T-cell (primary cell): ENCODE measurements around the gene FCHSD2. TPM values are rescaled to one million over a fixed set of nuclear protein-coding genes. Genes with fewer than 3 reads are reported as not detected.

Experiments used
- ATAC-seq, 4 experiments: fragments of 200-7000 bp in 3 of 4; fragments of 150-1000 bp in 1 of 4; cut with Tn5 transposase; replicated peaks in 1 of 4; 1 replicate in 3 of 4; 2 replicates in 1 of 4; pipeline ENCODE4 v1.10.0; 2021; ENCODE audit warnings: moderate library complexity in 3 of 4, mild to moderate bottlenecking in 2 of 4, moderate number of reproducible peaks in 1 of 4
- CTCF ChIA-PET, 2 donors: fragments of 300-600 bp; sonication (Branson Sonifier 250); formaldehyde crosslinking; loops; one replicate each; lab custom pipeline; 2022; ENCODE audit warnings: antibody characterized with exemption in 2 of 2; lab: Charles Lee
- POLR2A ChIA-PET, 2 donors: fragments of 300-600 bp; sonication (Branson Sonifier 250); formaldehyde crosslinking; loops; one replicate each; lab custom pipeline; 2022; ENCODE audit warnings: antibody characterized with exemption in 2 of 2; lab: Charles Lee
- DNase-seq, 35 experiments: peaks; one replicate each; pipeline versions ENCODE4 v3.0.0 to v3.0.0-alpha.2; 2013 to 2023
- H3K27ac ChIP-seq: one replicate; pipeline ENCODE4 v1.5.1; 2013; ENCODE audit warnings: low read length
- H3K27me3 ChIP-seq, 2 experiments: replicated peaks in 1 of 2; 1 replicate in 1 of 2; 2 replicates in 1 of 2; pipeline versions ENCODE4 v1.6.1 to v1.7.0; 2013; ENCODE audit warnings: low read length in 1 of 2, mixed read lengths in 1 of 2; ENCODE audit not compliant: control insufficient read depth in 2 of 2, insufficient read depth in 2 of 2; ENCODE audit errors: extremely low read depth in 1 of 2
- H3K36me3 ChIP-seq, 2 donors: 1 replicate in 1 of 2; 2 replicates in 1 of 2; pipeline versions ENCODE4 v1.6.1 to v1.7.0; 2013; ENCODE audit warnings: low read length in 1 of 2; ENCODE audit not compliant: control insufficient read depth in 2 of 2, insufficient read depth in 1 of 2; ENCODE audit errors: extremely low read depth in 1 of 2
- H3K4me1 ChIP-seq, 2 experiments: 1 replicate in 1 of 2; 2 replicates in 1 of 2; pipeline versions ENCODE4 v1.6.1 to v1.7.0; 2013; ENCODE audit warnings: low read length in 2 of 2, mixed read lengths in 1 of 2; ENCODE audit not compliant: insufficient read depth in 2 of 2, control insufficient read depth in 1 of 2; ENCODE audit errors: extremely low read depth in 1 of 2
- H3K4me3 ChIP-seq, 2 donors: 1 replicate in 1 of 2; 2 replicates in 1 of 2; pipeline versions ENCODE4 v1.5.1 to v1.7.0; 2013; ENCODE audit warnings: mild to moderate bottlenecking in 2 of 2, low read length in 1 of 2, moderate library complexity in 1 of 2; ENCODE audit not compliant: control insufficient read depth in 1 of 2; ENCODE audit errors: extremely low read depth in 1 of 2
- H3K9me3 ChIP-seq: 2 replicates; pipeline ENCODE4 v1.7.0; 2013
- H3K27ac Mint-ChIP-seq, 2 donors: one replicate each; pipeline ENCODE4 v1.8.0; 2020 to 2021; ENCODE audit warnings: mild to moderate bottlenecking in 2 of 2, mixed read lengths in 2 of 2
- H3K27me3 Mint-ChIP-seq, 2 donors: one replicate each; pipeline ENCODE4 v1.8.0; 2021 to 2022; ENCODE audit warnings: mixed read lengths in 2 of 2
- H3K36me3 Mint-ChIP-seq: one replicate; pipeline ENCODE4 v1.8.0; 2021; ENCODE audit warnings: mixed read lengths
- H3K4me1 Mint-ChIP-seq, 3 donors: one replicate each; pipeline ENCODE4 v1.8.0; 2020 to 2022; ENCODE audit warnings: mixed read lengths in 3 of 3, mild to moderate bottlenecking in 1 of 3
- H3K4me3 Mint-ChIP-seq, 3 donors: one replicate each; pipeline ENCODE4 v1.8.0; 2020 to 2022; ENCODE audit warnings: mild to moderate bottlenecking in 3 of 3, mixed read lengths in 3 of 3, moderate library complexity in 3 of 3
- H3K9me3 Mint-ChIP-seq, 3 donors: one replicate each; pipeline ENCODE4 v1.8.0; 2020 to 2022; ENCODE audit warnings: mixed read lengths in 3 of 3
- WGBS: methylation state at CpG from one replicate; pipeline ENCODE4 v1.1.5; 2013; ENCODE audit warnings: missing lambda C conversion rate; ENCODE audit not compliant: insufficient coverage; 5-methylcytosine and 5-hydroxymethylcytosine counted together
- total RNA-seq, 35 experiments: library from RNA in 6 of 35; stranded (reverse) in 6 of 35; fragments of 120-200 nt in 1 of 35; gene quantifications; one replicate each; pipeline versions ENCODE4 v1.2.1 to v1.2.4 and lab custom pipeline; 2013 to 2026

The FCHSD2 gene
- total RNA-seq, 5 donors from 2014 or later (not counting 1 experiment from before 2014, with no cell fraction given) = 37.0 to 53.8 (median 46.3) TPM

GRCh38 chr11:73147771-73148681 lies 5.9 kb upstream of the FCHSD2 start:
- Histone ChIP-seq H3K9me3 (no peaks in the 10 kb centered on the region), H3K36me3 (no peaks in the 10 kb centered on the region), H3K4me3 (no peak overlapping the region), H3K27me3 (no peaks in the 10 kb centered on the region), H3K4me1 (peaks cover 11 to 25% of the 10 kb centered on the region in 2 experiments), H3K27ac (no peak overlapping the region)
- Mint-ChIP-seq H3K4me3 (no peak overlapping the region), H3K9me3 (no peaks in the 10 kb centered on the region), H3K27ac (no peak overlapping the region), H3K36me3 (no peaks in the 10 kb centered on the region), H3K27me3 (no peaks in the 10 kb centered on the region), H3K4me1 (peaks cover 23 to 63% (median 37%) of the 10 kb centered on the region in 3 donors)
- DNase-seq = no peak
- no peak for ATAC-seq
- 89% methylated on average over 7 of the region's 15 CpGs for WGBS
- ChIA-PET CTCF (no interaction called here), POLR2A (no interaction called here)

- ChIA-PET CTCF (no interaction called here), POLR2A (no interaction called here)
- no peak overlapping the region for H3K27ac ChIP-seq
- no peaks in the 10 kb centered on the region for H3K27me3 ChIP-seq
- DNase-seq = no peak
- no peaks in the 10 kb centered on the region for H3K36me3 ChIP-seq
- Mint-ChIP-seq H3K9me3 (no peaks in the 10 kb centered on the region), H3K27ac (no peak overlapping the region), H3K4me3 (no peak overlapping the region), H3K27me3 (no peaks in the 10 kb centered on the region), H3K4me1 (peaks cover 13 to 52% (median 26%) of the 10 kb centered on the region in 3 donors), H3K36me3 (no peaks in the 10 kb centered on the region)
- no peak for ATAC-seq
- H3K4me3 ChIP-seq = no peak overlapping the region
- peaks cover 6 to 21% of the 10 kb centered on the region in 2 experiments for H3K4me1 ChIP-seq
- WGBS = 93% methylated on average over 5 of the region's 6 CpGs
- H3K9me3 ChIP-seq = no peaks in the 10 kb centered on the region
These were observed 4.0 kb upstream of the FCHSD2 start for GRCh38 chr11:73145986-73146575.

- WGBS = 0% methylated on average over 5 of the region's 13 CpGs
- Mint-ChIP-seq H3K4me1 (peaks cover 31 to 60% (median 36%) of the 10 kb centered on the region in 3 donors), H3K27ac (peak overlapping the region; percentile 99), H3K4me3 (peak overlapping the region; percentile 94 to 98 (median 94)), H3K36me3 (peaks cover 4% of the 10 kb centered on the region), H3K9me3 (no peaks in the 10 kb centered on the region), H3K27me3 (no peaks in the 10 kb centered on the region)
- Histone ChIP-seq H3K36me3 (peaks cover 0 to under 1% of the 10 kb centered on the region in 2 donors), H3K27me3 (no peaks in the 10 kb centered on the region), H3K4me3 (peak overlapping the region; percentile 74 to 77), H3K9me3 (no peaks in the 10 kb centered on the region), H3K4me1 (peaks cover 10 to 33% of the 10 kb centered on the region in 2 experiments), H3K27ac (peak overlapping the region; percentile 98)
- ATAC-seq = peak in 2 of 4 experiments; percentile 16 to 21
- DNase-seq = peak in 3 of 35 experiments; percentile 17 to 51 (median 19)
- POLR2A ChIA-PET = interaction anchor here in 1 of 2 donors (0.6 kb wide), 2 partner anchors 346 to 642 kb away, joined by 3 to 5 read pairs; no protein-coding TSS in a partner anchor
- CTCF ChIA-PET = interaction anchor here (0.5 to 1.1 kb wide), 8 partner anchors 16 to 664 kb away, joined by 3 to 6 read pairs (median 3); no protein-coding TSS in a partner anchor
These were observed 1.2 kb upstream of the FCHSD2 start for GRCh38 chr11:73143126-73143838.

- H3K4me1 ChIP-seq = peaks cover 10 to 30% of the 10 kb centered on the region in 2 experiments
- H3K9me3 ChIP-seq = no peaks in the 10 kb centered on the region
- no peaks in the 10 kb centered on the region for H3K9me3 Mint-ChIP-seq
- DNase-seq (peak; percentile 18 to 64 (median 47)), ATAC-seq (peak; percentile 5 to 53 (median 30))
- ChIA-PET POLR2A (interaction anchor here in 1 of 2 donors (0.8 kb wide), 1 partner anchor 247 kb away, joined by 4 read pairs; no protein-coding TSS in a partner anchor), CTCF (interaction anchor here (0.9 to 1.0 kb wide), 3 partner anchors 23 to 37 kb away, joined by 3 to 4 read pairs (median 3); no protein-coding TSS in a partner anchor)
- H3K4me3 Mint-ChIP-seq = peak overlapping the region; percentile 95 to 98 (median 96)
- no peaks in the 10 kb centered on the region for H3K27me3 ChIP-seq
- H3K36me3 ChIP-seq = peaks cover 0 to 2% of the 10 kb centered on the region in 2 donors
- H3K27ac Mint-ChIP-seq = peak overlapping the region; percentile 90 to 92
- H3K36me3 Mint-ChIP-seq = peaks cover 16% of the 10 kb centered on the region
- H3K4me1 Mint-ChIP-seq = peaks cover 43 to 67% (median 45%) of the 10 kb centered on the region in 3 donors
- H3K4me3 ChIP-seq = peak overlapping the region; percentile 93 to 99
- H3K27ac ChIP-seq = peak overlapping the region; percentile 88
- H3K27me3 Mint-ChIP-seq = no peaks in the 10 kb centered on the region
- 0% methylated on average over 49 of the region's 71 CpGs for WGBS
These were observed 600 bp downstream of the FCHSD2 start for GRCh38 chr11:73141309-73142127.

- POLR2A ChIA-PET = no interaction called here
These were observed 1.1 kb downstream of the FCHSD2 start for GRCh38 chr11:73141031-73141308.

More at GRCh38 chr11:73141031-73141308, 1.1 kb downstream of the FCHSD2 start:
- no peaks in the 10 kb centered on the region for H3K27me3 Mint-ChIP-seq
- peak overlapping the region; percentile 90 to 92 for H3K27ac Mint-ChIP-seq
- peaks cover 21% of the 10 kb centered on the region for H3K36me3 Mint-ChIP-seq
- ATAC-seq (no peak), DNase-seq (peak in 7 of 35 experiments; percentile 4 to 36 (median 23))
- Histone ChIP-seq H3K27ac (peak overlapping the region; percentile 50), H3K36me3 (peaks cover 0 to 5% of the 10 kb centered on the region in 2 donors), H3K9me3 (no peaks in the 10 kb centered on the region), H3K27me3 (no peaks in the 10 kb centered on the region), H3K4me1 (peaks cover 10 to 30% of the 10 kb centered on the region in 2 experiments), H3K4me3 (peak overlapping the region; percentile 93 to 99)
- no peaks in the 10 kb centered on the region for H3K9me3 Mint-ChIP-seq
- H3K4me1 Mint-ChIP-seq = peaks cover 45 to 66% (median 49%) of the 10 kb centered on the region in 3 donors
- WGBS = 0% methylated on average over 5 of the region's 17 CpGs
- H3K4me3 Mint-ChIP-seq = peak overlapping the region; percentile 95 to 98 (median 96)
- CTCF ChIA-PET = no interaction called here
